K562 (cell line): Measurements from ENCODE around the gene GMPR. TPM values are rescaled to one million over a fixed set of nuclear protein-coding genes. Genes with fewer than 3 reads are reported as not detected.
A peak's percentile ranks its signal among the peaks of the same experiment; 100 is the strongest.

Experiments used
- ATAC-seq: fragments of 200-7000 bp; cut with Tn5 transposase; 3 replicates; pipeline ENCODE4 v1.9.1; 2020; ENCODE audit warnings: moderate library complexity
- BruUV-seq: library from RNA; stranded (reverse); fragments of 400-500 nt; replicated peaks from 2 replicates; lab custom pipeline; 2021; lab: Mats Ljungman, UMichigan
- CTCF ChIA-PET: fragments of 300-600 bp; formaldehyde crosslinking; extraction: SDS; loops from one replicate; lab custom pipeline; 2021; ENCODE audit warnings: low intra/inter-chr PET ratio; lab: Yijun Ruan, JAX
- POLR2A ChIA-PET: fragments of 300-600, 350-650 bp; sonication (Branson Sonifier 250); formaldehyde crosslinking; extraction: SDS; loops from one replicate; lab custom pipeline; 2021; ENCODE audit warnings: antibody characterized with exemption, inconsistent platforms; lab: Yijun Ruan, JAX
- DNase-seq, 4 experiments: peaks; one replicate each; pipeline versions ENCODE4 v3.0.0 to v3.0.0-alpha.2; 2011 to 2018; ENCODE audit warnings: low spot score in 3 of 4, mixed read lengths in 3 of 4; ENCODE audit errors: extremely low read depth in 1 of 4
- FAIRE-seq: peaks from 2 replicates; lab custom pipeline; 2011; peaks lifted over from hg19 to GRCh38; lab: Jason Lieb, UNC
- H2AFZ ChIP-seq: 2 replicates; pipeline ENCODE4 v1.6.0; 2011; ENCODE audit warnings: low read depth, low read length, control low read depth, inconsistent platforms
- H3K27ac ChIP-seq: fragments of 200-600 bp; 3 replicates; pipeline ENCODE4 v1.8.0; 2011; ENCODE audit warnings: low read depth, mild to moderate bottlenecking, control low read depth, inconsistent platforms, low read length, moderate library complexity, mixed read lengths; ENCODE audit errors: extremely low read depth
- H3K27me3 ChIP-seq, 2 experiments: fragments of 300-600 bp in 1 of 2; 2 replicates in 1 of 2; 3 replicates in 1 of 2; pipeline versions ENCODE4 v1.6.0 to v1.8.0; 2011; ENCODE audit warnings: inconsistent platforms in 2 of 2, low read length in 2 of 2, mild to moderate bottlenecking in 1 of 2, mixed read lengths in 1 of 2, moderate library complexity in 1 of 2; ENCODE audit not compliant: control insufficient read depth in 2 of 2, insufficient read depth in 2 of 2
- H3K36me3 ChIP-seq: fragments of 300-600 bp; 3 replicates; pipeline ENCODE4 v1.8.0; 2011; ENCODE audit warnings: mild to moderate bottlenecking, low read length, inconsistent platforms; ENCODE audit not compliant: control insufficient read depth, insufficient read depth
- H3K4me1 ChIP-seq, 2 experiments: fragments of 200-600 bp in 1 of 2; replicated peaks in 1 of 2; 2 replicates in 1 of 2; 3 replicates in 1 of 2; pipeline versions ENCODE4 v1.5.1 to v1.8.0; 2011; ENCODE audit warnings: inconsistent platforms in 2 of 2, low read length in 2 of 2, mild to moderate bottlenecking in 1 of 2, mixed read lengths in 1 of 2, moderate library complexity in 1 of 2; ENCODE audit not compliant: control insufficient read depth in 2 of 2, insufficient read depth in 2 of 2
- H3K4me2 ChIP-seq: 2 replicates; pipeline ENCODE4 v1.6.1; 2011; ENCODE audit warnings: low read length, control low read depth, inconsistent platforms, mixed read lengths; ENCODE audit not compliant: insufficient read depth
- H3K4me3 ChIP-seq: fragments of 200-600 bp; sonication (generic), shearing (Covaris generic); 2 replicates; pipeline ENCODE4 v1.5.1; 2016; ENCODE audit warnings: control low read depth, inconsistent platforms
- H3K79me2 ChIP-seq: fragments of 200-600 bp; 3 replicates; pipeline ENCODE4 v1.8.0; 2011; ENCODE audit warnings: low read length, inconsistent platforms; ENCODE audit not compliant: control insufficient read depth, insufficient read depth
- H3K9ac ChIP-seq, 2 experiments: 2 replicates each; pipeline versions ENCODE4 v1.6.0 to v1.6.1; 2011; ENCODE audit warnings: low read depth in 2 of 2, low read length in 2 of 2, control low read depth in 1 of 2, inconsistent platforms in 1 of 2, mild to moderate bottlenecking in 1 of 2, mixed read lengths in 1 of 2; ENCODE audit not compliant: insufficient read depth in 1 of 2
- H3K9me1 ChIP-seq: one replicate; pipeline ENCODE4 v1.6.0; 2011; ENCODE audit warnings: inconsistent platforms, mild to moderate bottlenecking, low read length, moderate library complexity; ENCODE audit not compliant: control insufficient read depth, insufficient read depth
- H3K9me3 ChIP-seq: replicated peaks from 2 replicates; pipeline ENCODE4 v1.5.1; 2011; ENCODE audit warnings: low read depth, low read length, inconsistent platforms; ENCODE audit not compliant: control insufficient read depth, insufficient read depth
- H4K20me1 ChIP-seq: replicated peaks from 2 replicates; pipeline ENCODE4 v1.6.1; 2011; ENCODE audit warnings: low read length, inconsistent platforms, mixed read lengths; ENCODE audit not compliant: control insufficient read depth, insufficient read depth
- CBFB ChIP-seq: sonication (generic); formaldehyde crosslinking; IDR thresholded peaks from 2 replicates; pipeline ENCODE4 v1.4.0; 2020; ENCODE audit warnings: mild to moderate bottlenecking, missing genetic modification reagents
- CTBP1 ChIP-seq: fragments of 450-650 bp; IDR thresholded peaks from 2 replicates; pipeline ENCODE4 v1.6.1; 2016; ENCODE audit warnings: borderline replicate concordance
- DDX20 ChIP-seq: fragments of 450-650 bp; IDR thresholded peaks from 2 replicates; pipeline ENCODE4 v1.6.1; 2016; ENCODE audit warnings: missing genetic modification characterization, low read depth, mild to moderate bottlenecking, missing compliant biosample characterization, moderate library complexity
- ELF1 ChIP-seq: fragments of 200-800 bp; sonication (Bioruptor generic); IDR thresholded peaks from 2 replicates; pipeline ENCODE4 v1.6.1; 2016; ENCODE audit warnings: missing genetic modification characterization, missing compliant biosample characterization
- NFYB ChIP-seq: IDR thresholded peaks from 2 replicates; pipeline ENCODE4 v1.6.1; 2011; ENCODE audit warnings: mild to moderate bottlenecking, moderate library complexity; ENCODE audit not compliant: insufficient read length; ENCODE audit errors: extremely low read depth
- PML ChIP-seq: IDR thresholded peaks from 2 replicates; pipeline ENCODE4 v1.6.1; 2012; ENCODE audit warnings: low read length, inconsistent platforms
- RB1 ChIP-seq: fragments of 450-650 bp; IDR thresholded peaks from 2 replicates; pipeline ENCODE4 v1.6.1; 2017; ENCODE audit warnings: low read depth, mild to moderate bottlenecking
- RBM34 ChIP-seq: fragments of 200-400 bp; formaldehyde crosslinking; IDR thresholded peaks from 2 replicates; pipeline ENCODE4 v1.6.1; 2018; ENCODE audit warnings: low read length, borderline replicate concordance; ENCODE audit not compliant: insufficient read depth
- ZNF282 ChIP-seq: sonication (generic); formaldehyde crosslinking; IDR thresholded peaks from 2 replicates; pipeline ENCODE4 v1.8.1; 2023; ENCODE audit warnings: missing genetic modification reagents
- ZNF778 ChIP-seq: fragments of 450-650 bp; formaldehyde crosslinking; IDR thresholded peaks from 2 replicates; pipeline ENCODE4 v1.4.0; 2020; ENCODE audit warnings: mild to moderate bottlenecking, moderate library complexity
- WGBS: fragments of 100-300 bp; shearing (Covaris generic); methylation state at CpG from one replicate; pipeline ENCODE4 v1.1.6; 2016; ENCODE audit warnings: low coverage, mixed read lengths; ENCODE audit not compliant: insufficient coverage; ENCODE audit errors: missing lambda C conversion rate; 5-methylcytosine and 5-hydroxymethylcytosine counted together
- in situ Hi-C: fragments of 300-500 bp; cut with MboI; formaldehyde crosslinking; loops from 4 replicates; pipeline ENCODE4 v1.15.0; 2018; ENCODE audit warnings: inconsistent platforms, mixed read lengths
- intact Hi-C: fragments of 100-400 bp; cut with micrococcal nuclease; formaldehyde crosslinking; loops from 2 replicates; pipeline ENCODE4 v1.14.2; 2022
- polyA plus RNA-seq, 8 experiments: library from polyadenylated mRNA; depleted of rRNA in 4 of 8; stranded (reverse) in 5 of 8; unstranded in 3 of 8; fragments of >200 nt; fragmentation: Nextera tagmentation in 2 of 8; fragmentation: Illumina TruSeq in 1 of 8; extraction: Ambion mirVana in 2 of 8; extraction: Trizol in 1 of 8; gene quantifications; 2 replicates each; pipeline versions ENCODE4 v1.2.1 to v1.2.3, GENCODE V29; 2011 to 2014; ENCODE audit warnings: inconsistent platforms in 1 of 8, missing spikeins in 1 of 8
- total RNA-seq, 7 experiments: library from RNA; depleted of rRNA in 6 of 7; stranded (reverse); fragments of >200 nt in 6 of 7; fragmentation: Illumina TruSeq in 2 of 7; extraction: Trizol in 2 of 7; gene quantifications; 2 replicates each; pipeline versions ENCODE4 v1.2.1 to v1.2.3, GENCODE V29; 2011 to 2021; ENCODE audit warnings: low replicate concordance in 1 of 7
- TF ChIP-seq, protein P1 (sequence below), 2 experiments: IDR thresholded peaks in 1 of 2; conservative IDR thresholded peaks in 1 of 2; 2 replicates each; pipeline ENCODE4 v1.6.1; 2016; ENCODE audit warnings: low read depth in 2 of 2, mild to moderate bottlenecking in 1 of 2, missing compliant biosample characterization in 1 of 2, missing genetic modification characterization in 1 of 2, moderate library complexity in 1 of 2
- TF ChIP-seq, protein P2 (sequence below): fragments of 450-650 bp; IDR thresholded peaks from 2 replicates; pipeline ENCODE4 v1.6.1; 2017; ENCODE audit warnings: antibody characterized with exemption, mild to moderate bottlenecking
- TF ChIP-seq, protein P3 (sequence below): fragments of 450-650 bp; IDR thresholded peaks from 2 replicates; pipeline ENCODE4 v1.6.1; 2017; ENCODE audit warnings: antibody characterized with exemption

Gene GMPR
- total and polyA plus RNA-seq, 9 of the 15 experiments (the other 6 are each of a cell fraction or from before 2014, with no cell fraction given) = 34.6 to 83.7 (median 49.8) TPM

DNA sequence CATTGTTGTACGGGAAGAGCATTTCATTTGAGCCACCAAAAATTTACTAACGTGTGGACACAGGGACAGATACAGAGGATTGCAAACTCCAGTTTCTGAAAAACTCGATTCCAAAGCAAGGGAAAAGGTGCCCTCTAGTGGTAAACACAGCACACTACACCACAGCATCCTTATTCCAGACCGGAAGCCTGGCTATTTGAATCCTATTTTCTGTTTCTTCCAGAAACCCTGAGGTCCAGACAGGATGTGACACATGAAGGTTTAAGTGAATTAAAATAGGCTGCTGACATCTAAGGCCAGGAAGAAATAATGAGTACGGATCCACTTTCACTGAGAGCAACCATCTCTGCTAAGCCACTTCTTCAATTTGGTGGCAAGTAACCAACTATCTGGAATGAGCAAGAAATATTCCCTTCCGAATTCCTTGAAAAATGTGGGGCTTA, 31.8 kb upstream of the GMPR start:
- H3K4me3 ChIP-seq = no peak overlapping the region
- H3K4me2 ChIP-seq = peak overlapping the region; percentile 8; the same call in 1 of the 2 replicates
- H3K27ac ChIP-seq = no peak overlapping the region; the same call in 1 of the 3 replicates
- peak; percentile 94 for FAIRE-seq
- 3% methylated on average over 6 of the region's 6 CpGs for WGBS
- H3K4me1 ChIP-seq = peaks cover 8 to 14% of the 10 kb centered on the region in 2 experiments; a peak in 4 of 5 replicates
- peak; percentile 88 for ATAC-seq
- intact Hi-C loops (loop anchor here (1.0 to 10.0 kb wide), 4 partner anchors 71 to 952 kb away; partner anchors contain the start of gene MYLIP), in situ Hi-C loops (no loop called here)
- H3K9me3 ChIP-seq = no peaks in the 10 kb centered on the region
- H3K27me3 ChIP-seq = no peaks in the 10 kb centered on the region
- ChIA-PET CTCF (interaction anchor here (0.5 to 3.7 kb wide), 5 partner anchors 16 to 515 kb away, joined by 3 to 66 read pairs (median 3); no protein-coding TSS in a partner anchor), POLR2A (interaction anchor here (1.1 to 2.7 kb wide), 4 partner anchors 11 to 75 kb away, joined by 3 to 9 read pairs (median 5); no protein-coding TSS in a partner anchor)
- no peaks in the 10 kb centered on the region for H3K9me1 ChIP-seq
- H3K9ac ChIP-seq = no peak overlapping the region
- no peaks in the 10 kb centered on the region for H4K20me1 ChIP-seq
- no peaks in the 10 kb centered on the region for H3K79me2 ChIP-seq
- no peaks in the 10 kb centered on the region for H3K36me3 ChIP-seq
- peak overlapping the region; percentile 77 for H2AFZ ChIP-seq
- no TSS peak for BruUV-seq
- peak; percentile 79 to 84 (median 79) for DNase-seq
- peak; percentile 36; the same call in 1 of the 2 replicates for TF ChIP-seq RB1
- TF ChIP-seq ZNF282 = no peak
- TF ChIP-seq, protein P1, sequence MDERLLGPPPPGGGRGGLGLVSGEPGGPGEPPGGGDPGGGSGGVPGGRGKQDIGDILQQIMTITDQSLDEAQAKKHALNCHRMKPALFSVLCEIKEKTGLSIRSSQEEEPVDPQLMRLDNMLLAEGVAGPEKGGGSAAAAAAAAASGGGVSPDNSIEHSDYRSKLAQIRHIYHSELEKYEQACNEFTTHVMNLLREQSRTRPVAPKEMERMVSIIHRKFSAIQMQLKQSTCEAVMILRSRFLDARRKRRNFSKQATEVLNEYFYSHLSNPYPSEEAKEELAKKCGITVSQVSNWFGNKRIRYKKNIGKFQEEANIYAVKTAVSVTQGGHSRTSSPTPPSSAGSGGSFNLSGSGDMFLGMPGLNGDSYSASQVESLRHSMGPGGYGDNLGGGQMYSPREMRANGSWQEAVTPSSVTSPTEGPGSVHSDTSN (CRISPR knock-in tag; IDR thresholded peaks at IDR 0.05; ENCODE audit: low read depth) = no peak
- TF ChIP-seq, protein P1 (tag; conservative IDR thresholded peaks at IDR 0.05; ENCODE audit: low read depth) = no peak
- TF ChIP-seq DDX20 = no peak
- TF ChIP-seq ZNF778 (CRISPR knock-in tag) = no peak
- TF ChIP-seq, protein P2, sequence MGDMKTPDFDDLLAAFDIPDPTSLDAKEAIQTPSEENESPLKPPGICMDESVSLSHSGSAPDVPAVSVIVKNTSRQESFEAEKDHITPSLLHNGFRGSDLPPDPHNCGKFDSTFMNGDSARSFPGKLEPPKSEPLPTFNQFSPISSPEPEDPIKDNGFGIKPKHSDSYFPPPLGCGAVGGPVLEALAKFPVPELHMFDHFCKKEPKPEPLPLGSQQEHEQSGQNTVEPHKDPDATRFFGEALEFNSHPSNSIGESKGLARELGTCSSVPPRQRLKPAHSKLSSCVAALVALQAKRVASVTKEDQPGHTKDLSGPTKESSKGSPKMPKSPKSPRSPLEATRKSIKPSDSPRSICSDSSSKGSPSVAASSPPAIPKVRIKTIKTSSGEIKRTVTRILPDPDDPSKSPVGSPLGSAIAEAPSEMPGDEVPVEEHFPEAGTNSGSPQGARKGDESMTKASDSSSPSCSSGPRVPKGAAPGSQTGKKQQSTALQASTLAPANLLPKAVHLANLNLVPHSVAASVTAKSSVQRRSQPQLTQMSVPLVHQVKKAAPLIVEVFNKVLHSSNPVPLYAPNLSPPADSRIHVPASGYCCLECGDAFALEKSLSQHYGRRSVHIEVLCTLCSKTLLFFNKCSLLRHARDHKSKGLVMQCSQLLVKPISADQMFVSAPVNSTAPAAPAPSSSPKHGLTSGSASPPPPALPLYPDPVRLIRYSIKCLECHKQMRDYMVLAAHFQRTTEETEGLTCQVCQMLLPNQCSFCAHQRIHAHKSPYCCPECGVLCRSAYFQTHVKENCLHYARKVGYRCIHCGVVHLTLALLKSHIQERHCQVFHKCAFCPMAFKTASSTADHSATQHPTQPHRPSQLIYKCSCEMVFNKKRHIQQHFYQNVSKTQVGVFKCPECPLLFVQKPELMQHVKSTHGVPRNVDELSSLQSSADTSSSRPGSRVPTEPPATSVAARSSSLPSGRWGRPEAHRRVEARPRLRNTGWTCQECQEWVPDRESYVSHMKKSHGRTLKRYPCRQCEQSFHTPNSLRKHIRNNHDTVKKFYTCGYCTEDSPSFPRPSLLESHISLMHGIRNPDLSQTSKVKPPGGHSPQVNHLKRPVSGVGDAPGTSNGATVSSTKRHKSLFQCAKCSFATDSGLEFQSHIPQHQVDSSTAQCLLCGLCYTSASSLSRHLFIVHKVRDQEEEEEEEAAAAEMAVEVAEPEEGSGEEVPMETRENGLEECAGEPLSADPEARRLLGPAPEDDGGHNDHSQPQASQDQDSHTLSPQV = 0 out of 2 replicates have a peak, but pooled peaks have one; percentile 34
- TF ChIP-seq CBFB (CRISPR knock-in tag) = no peak
- TF ChIP-seq ELF1 (tag) = peak; percentile 74
- no peak for TF ChIP-seq NFYB
- TF ChIP-seq CTBP1 = peak; percentile 51; the same call in 1 of the 2 replicates
- no peak for TF ChIP-seq PML
- 0 out of 2 replicates have a peak, but pooled peaks have one; percentile 22 for TF ChIP-seq RBM34
- TF ChIP-seq, protein P3, sequence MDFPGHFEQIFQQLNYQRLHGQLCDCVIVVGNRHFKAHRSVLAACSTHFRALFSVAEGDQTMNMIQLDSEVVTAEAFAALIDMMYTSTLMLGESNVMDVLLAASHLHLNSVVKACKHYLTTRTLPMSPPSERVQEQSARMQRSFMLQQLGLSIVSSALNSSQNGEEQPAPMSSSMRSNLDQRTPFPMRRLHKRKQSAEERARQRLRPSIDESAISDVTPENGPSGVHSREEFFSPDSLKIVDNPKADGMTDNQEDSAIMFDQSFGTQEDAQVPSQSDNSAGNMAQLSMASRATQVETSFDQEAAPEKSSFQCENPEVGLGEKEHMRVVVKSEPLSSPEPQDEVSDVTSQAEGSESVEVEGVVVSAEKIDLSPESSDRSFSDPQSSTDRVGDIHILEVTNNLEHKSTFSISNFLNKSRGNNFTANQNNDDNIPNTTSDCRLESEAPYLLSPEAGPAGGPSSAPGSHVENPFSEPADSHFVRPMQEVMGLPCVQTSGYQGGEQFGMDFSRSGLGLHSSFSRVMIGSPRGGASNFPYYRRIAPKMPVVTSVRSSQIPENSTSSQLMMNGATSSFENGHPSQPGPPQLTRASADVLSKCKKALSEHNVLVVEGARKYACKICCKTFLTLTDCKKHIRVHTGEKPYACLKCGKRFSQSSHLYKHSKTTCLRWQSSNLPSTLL = no peak
